Measurements from ENCODE around the gene CRISPLD2.
"Not testable (repeated sequence)": the region's sequence is repeated elsewhere in the genome, so short reads cannot be mapped to it uniquely, and the experiment has no call there.

CRISPLD2 gene

DNA sequence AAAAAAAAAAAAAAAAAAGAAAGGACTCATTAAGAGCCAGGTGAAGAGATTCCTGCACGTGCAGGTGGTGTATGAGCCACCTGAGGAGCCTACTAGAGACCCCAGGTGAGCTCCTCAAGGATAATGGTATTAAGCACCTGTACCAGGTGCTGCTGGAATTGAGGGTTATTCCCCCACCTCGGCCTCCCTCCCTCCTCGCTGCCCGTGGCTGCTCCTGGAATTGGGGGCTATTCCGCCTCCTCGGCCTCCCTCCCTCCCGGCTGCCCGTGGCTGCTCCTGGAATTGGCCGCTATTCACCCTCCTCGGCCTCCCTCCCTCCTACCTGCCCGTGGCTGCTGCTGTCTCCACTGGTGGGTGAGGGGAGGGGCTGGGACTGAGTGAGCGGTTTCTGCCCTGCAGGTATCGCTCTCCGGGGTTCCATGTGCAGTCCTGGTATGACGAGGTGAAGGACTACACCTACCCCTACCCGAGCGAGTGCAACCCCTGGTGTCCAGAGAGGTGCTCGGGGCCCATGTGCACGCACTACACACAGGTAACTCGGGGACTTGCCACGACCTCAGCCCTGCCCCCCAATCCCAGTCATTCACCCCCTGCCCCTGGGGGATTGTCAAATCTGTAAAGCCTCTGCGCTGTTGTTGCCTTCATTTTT lies 29.3 kb downstream of the CRISPLD2 start:
- 70 to 74% methylated on average over 14 to 16 of the region's 22 CpGs for WGBS, 2 experiments (ENCODE audit: insufficient coverage in 2 of 2)
- peaks cover 4% of the 10 kb centered on the region for H3K9me3 ChIP-seq (ENCODE audit: control insufficient read depth, low read length)
- H3K4me3 ChIP-seq (ENCODE audit: extremely low read depth, insufficient read depth, low read length, poor library complexity, severe bottlenecking) = no peak overlapping the region
- H3K36me3 ChIP-seq (ENCODE audit: control insufficient read depth, insufficient read depth, low read length) = no peaks in the 10 kb centered on the region
- H3K4me1 ChIP-seq (ENCODE audit: control insufficient read depth, insufficient read depth, low read length, poor library complexity, severe bottlenecking) = no peaks in the 10 kb centered on the region
- H3K27ac ChIP-seq (ENCODE audit: low read depth, low read length, severe bottlenecking) = no peak overlapping the region

- 86 to 97% methylated on average over 3 to 4 of the region's 6 CpGs for WGBS, 2 experiments (ENCODE audit: insufficient coverage in 2 of 2)
- H3K27ac ChIP-seq (ENCODE audit: low read depth, low read length, severe bottlenecking) = no peak overlapping the region
- no peaks in the 10 kb centered on the region for H3K4me1 ChIP-seq (ENCODE audit: control insufficient read depth, insufficient read depth, low read length, poor library complexity, severe bottlenecking)
- no peaks in the 10 kb centered on the region for H3K36me3 ChIP-seq (ENCODE audit: control insufficient read depth, insufficient read depth, low read length)
- peaks cover 4% of the 10 kb centered on the region for H3K9me3 ChIP-seq (ENCODE audit: control insufficient read depth, low read length)
- H3K4me3 ChIP-seq (ENCODE audit: extremely low read depth, insufficient read depth, low read length, poor library complexity, severe bottlenecking) = no peak overlapping the region
Measured at GRCh38 chr16:84849751-84850150, 30.0 kb downstream of the CRISPLD2 start.

GRCh38 chr16:84850714-84851113 lies 30.9 kb downstream of the CRISPLD2 start:
- H3K27ac ChIP-seq (ENCODE audit: low read depth, low read length, severe bottlenecking) = no peak overlapping the region
- no peak overlapping the region for H3K4me3 ChIP-seq (ENCODE audit: extremely low read depth, insufficient read depth, low read length, poor library complexity, severe bottlenecking)
- peaks cover 4% of the 10 kb centered on the region for H3K9me3 ChIP-seq (ENCODE audit: control insufficient read depth, low read length)
- 90 to 94% methylated on average over 5 of the region's 6 CpGs for WGBS, 2 experiments (ENCODE audit: insufficient coverage in 2 of 2)
- H3K4me1 ChIP-seq (ENCODE audit: control insufficient read depth, insufficient read depth, low read length, poor library complexity, severe bottlenecking) = no peaks in the 10 kb centered on the region
- no peaks in the 10 kb centered on the region for H3K36me3 ChIP-seq (ENCODE audit: control insufficient read depth, insufficient read depth, low read length)

DNA sequence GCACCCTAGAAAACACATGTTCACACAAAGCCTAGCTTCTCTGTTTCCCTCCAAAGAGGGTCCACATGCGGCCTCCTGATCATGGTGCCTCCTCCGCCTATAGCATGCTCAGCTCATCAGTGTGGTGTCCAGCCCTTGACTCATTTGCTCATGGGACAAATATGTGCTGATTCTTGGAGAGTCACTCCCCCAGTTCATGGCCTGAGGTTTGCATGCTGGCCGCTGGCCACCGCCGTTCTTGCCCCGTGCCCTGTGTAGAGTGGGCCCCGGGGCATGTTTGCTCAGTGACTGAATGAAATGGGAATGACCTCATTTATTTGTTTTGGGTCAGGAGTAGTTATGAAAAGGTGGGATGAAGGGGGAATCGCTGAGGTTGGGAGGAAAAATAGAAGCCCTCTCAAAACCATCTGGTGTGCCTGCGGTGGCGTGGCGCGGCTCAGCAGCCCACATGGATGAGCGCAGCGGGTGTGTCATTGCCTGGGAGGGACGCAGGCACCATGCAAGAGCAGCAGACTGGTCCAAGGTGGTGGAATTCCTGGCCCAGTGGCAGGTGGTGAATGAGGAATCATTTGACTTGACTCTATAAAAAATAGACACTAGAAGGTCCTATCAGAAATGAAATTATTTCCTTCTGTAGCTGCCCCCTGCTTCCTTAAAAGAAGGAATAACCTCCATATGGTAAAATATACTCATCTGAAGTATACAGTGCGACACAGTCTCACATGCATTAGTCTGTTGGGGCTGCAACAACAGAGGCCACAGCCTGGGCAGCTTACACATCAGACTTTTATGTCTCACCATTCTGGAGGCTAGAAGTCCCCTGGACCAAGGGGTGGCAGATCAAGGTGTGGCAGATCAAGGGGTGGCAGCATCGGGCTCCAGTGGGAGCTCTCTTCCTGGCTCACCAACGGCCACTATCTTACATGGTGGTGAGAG lies 31.7 kb downstream of the CRISPLD2 start:
- WGBS, 2 experiments (ENCODE audit: insufficient coverage in 2 of 2) = 85 to 92% methylated on average over 14 to 15 of the region's 18 CpGs
- Histone ChIP-seq H3K27ac (ENCODE audit: low read depth, low read length, severe bottlenecking) (no peak overlapping the region), H3K4me3 (ENCODE audit: extremely low read depth, insufficient read depth, low read length, poor library complexity, severe bottlenecking) (no peak overlapping the region), H3K36me3 (ENCODE audit: control insufficient read depth, insufficient read depth, low read length) (no peaks in the 10 kb centered on the region), H3K9me3 (ENCODE audit: control insufficient read depth, low read length) (peaks cover 4% of the 10 kb centered on the region), H3K4me1 (ENCODE audit: control insufficient read depth, insufficient read depth, low read length, poor library complexity, severe bottlenecking) (no peaks in the 10 kb centered on the region)

DNA sequence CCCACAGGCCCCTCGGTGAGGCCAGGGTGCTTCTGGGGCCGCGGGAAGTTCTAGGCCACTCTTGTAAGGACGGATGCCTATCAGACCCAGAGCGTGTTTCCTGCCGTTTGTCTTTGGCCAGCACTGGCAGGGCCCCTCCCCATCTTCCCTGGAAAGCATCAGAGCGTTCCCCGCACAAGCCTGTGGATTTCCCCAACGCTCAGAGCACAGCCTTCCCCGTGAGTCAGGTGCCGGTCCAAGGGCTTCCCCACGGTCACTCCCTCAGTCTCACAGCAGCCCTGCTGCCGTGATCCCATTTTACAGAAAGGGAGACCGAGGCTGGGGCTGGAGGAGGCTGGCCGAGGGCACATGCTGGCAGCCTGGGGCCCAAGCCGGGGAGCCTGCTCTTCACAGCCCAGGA lies 33.7 kb downstream of the CRISPLD2 start:
- peaks cover 4% of the 10 kb centered on the region for H3K9me3 ChIP-seq (ENCODE audit: control insufficient read depth, low read length)
- 86 to 87% methylated on average over 13 to 16 of the region's 16 CpGs for WGBS, 2 experiments (ENCODE audit: insufficient coverage in 2 of 2)
- H3K4me1 ChIP-seq (ENCODE audit: control insufficient read depth, insufficient read depth, low read length, poor library complexity, severe bottlenecking) = no peaks in the 10 kb centered on the region
- H3K36me3 ChIP-seq (ENCODE audit: control insufficient read depth, insufficient read depth, low read length) = no peaks in the 10 kb centered on the region
- no peak overlapping the region for H3K27ac ChIP-seq (ENCODE audit: low read depth, low read length, severe bottlenecking)
- H3K4me3 ChIP-seq (ENCODE audit: extremely low read depth, insufficient read depth, low read length, poor library complexity, severe bottlenecking) = no peak overlapping the region

- Histone ChIP-seq H3K9me3 (ENCODE audit: control insufficient read depth, low read length) (peaks cover 9% of the 10 kb centered on the region), H3K36me3 (ENCODE audit: control insufficient read depth, insufficient read depth, low read length) (no peaks in the 10 kb centered on the region), H3K4me1 (ENCODE audit: control insufficient read depth, insufficient read depth, low read length, poor library complexity, severe bottlenecking) (no peaks in the 10 kb centered on the region), H3K4me3 (ENCODE audit: extremely low read depth, insufficient read depth, low read length, poor library complexity, severe bottlenecking) (no peak overlapping the region), H3K27ac (ENCODE audit: low read depth, low read length, severe bottlenecking) (no peak overlapping the region)
- WGBS, 2 experiments (ENCODE audit: insufficient coverage in 2 of 2) = 86 to 90% methylated on average over 9 to 11 of the region's 11 CpGs
Measured at GRCh38 chr16:84854759-84855158, 35.0 kb downstream of the CRISPLD2 start.

- H3K4me1 ChIP-seq (ENCODE audit: control insufficient read depth, insufficient read depth, low read length, poor library complexity, severe bottlenecking); H3K36me3 ChIP-seq (ENCODE audit: control insufficient read depth, insufficient read depth, low read length); H3K4me3 ChIP-seq (ENCODE audit: extremely low read depth, insufficient read depth, low read length, poor library complexity, severe bottlenecking); H3K27ac ChIP-seq (ENCODE audit: low read depth, low read length, severe bottlenecking): not testable (repeated sequence)
- peaks cover 16% of the 10 kb centered on the region for H3K9me3 ChIP-seq (ENCODE audit: control insufficient read depth, low read length)
- 71 to 89% methylated on average over 1 to 2 of the region's 4 CpGs for WGBS, 2 experiments (ENCODE audit: insufficient coverage in 2 of 2)
Measured at GRCh38 chr16:84855435-84856202, 35.8 kb downstream of the CRISPLD2 start.

DNA sequence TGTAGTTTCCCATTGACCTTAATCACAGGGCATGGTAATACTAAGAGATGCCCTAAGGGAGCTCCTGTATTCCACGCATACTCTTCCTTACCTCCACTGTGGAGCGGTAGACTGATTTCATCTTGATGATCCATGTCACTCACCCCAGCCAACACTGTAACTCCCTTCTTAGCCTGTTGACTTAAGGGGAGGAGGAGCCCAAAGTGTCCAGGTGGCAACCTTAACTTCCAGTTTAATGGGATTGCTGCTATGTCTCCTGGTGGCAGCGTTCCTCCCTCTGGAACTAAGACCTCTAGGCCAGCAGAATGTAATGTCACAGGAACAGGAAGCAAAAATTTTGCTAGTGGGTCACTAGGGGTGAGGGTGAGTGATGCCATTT lies 36.4 kb downstream of the CRISPLD2 start:
- H3K9me3 ChIP-seq (ENCODE audit: control insufficient read depth, low read length) = peaks cover 14% of the 10 kb centered on the region
- not testable (repeated sequence) for H3K36me3 ChIP-seq (ENCODE audit: control insufficient read depth, insufficient read depth, low read length)

GRCh38 chr16:84856811-84857210 lies 37.0 kb downstream of the CRISPLD2 start:
- peaks cover 14% of the 10 kb centered on the region for H3K9me3 ChIP-seq (ENCODE audit: control insufficient read depth, low read length)
- H3K4me3 ChIP-seq (ENCODE audit: extremely low read depth, insufficient read depth, low read length, poor library complexity, severe bottlenecking); H3K4me1 ChIP-seq (ENCODE audit: control insufficient read depth, insufficient read depth, low read length, poor library complexity, severe bottlenecking); H3K36me3 ChIP-seq (ENCODE audit: control insufficient read depth, insufficient read depth, low read length); H3K27ac ChIP-seq (ENCODE audit: low read depth, low read length, severe bottlenecking): not testable (repeated sequence)
- 93 to 94% methylated on average over 4 to 5 of the region's 5 CpGs for WGBS, 2 experiments (ENCODE audit: insufficient coverage in 2 of 2)

More for the DNA sequence above, 36.4 kb downstream of the CRISPLD2 start:
- WGBS, 2 experiments (ENCODE audit: insufficient coverage in 2 of 2) = 75 to 93% methylated on average over 1 to 3 of the region's 3 CpGs
- H3K4me3 ChIP-seq (ENCODE audit: extremely low read depth, insufficient read depth, low read length, poor library complexity, severe bottlenecking); H3K27ac ChIP-seq (ENCODE audit: low read depth, low read length, severe bottlenecking); H3K4me1 ChIP-seq (ENCODE audit: control insufficient read depth, insufficient read depth, low read length, poor library complexity, severe bottlenecking): not testable (repeated sequence)

GRCh38 chr16:84859681-84860080 lies 39.9 kb downstream of the CRISPLD2 start:
- Histone ChIP-seq H3K36me3 (ENCODE audit: control insufficient read depth, insufficient read depth, low read length) (no peaks in the 10 kb centered on the region), H3K4me1 (ENCODE audit: control insufficient read depth, insufficient read depth, low read length, poor library complexity, severe bottlenecking) (no peaks in the 10 kb centered on the region), H3K27ac (ENCODE audit: low read depth, low read length, severe bottlenecking) (no peak overlapping the region), H3K9me3 (ENCODE audit: control insufficient read depth, low read length) (peaks cover 14% of the 10 kb centered on the region), H3K4me3 (ENCODE audit: extremely low read depth, insufficient read depth, low read length, poor library complexity, severe bottlenecking) (no peak overlapping the region)
- WGBS, 2 experiments (ENCODE audit: insufficient coverage in 2 of 2) = 100% methylated on average over 1 to 2 of the region's 2 CpGs
